ENCODE data around the gene HOXB7. TPM values are rescaled to one million over a fixed set of nuclear protein-coding genes. Genes with fewer than 3 reads are reported as not detected.

HOXB7 gene
- total and polyA plus RNA-seq, 2 of the 13 experiments (the other 11 are each of a cell fraction or from before 2014, with no cell fraction given) = 0.04 TPM; not detected in 1

DNA sequence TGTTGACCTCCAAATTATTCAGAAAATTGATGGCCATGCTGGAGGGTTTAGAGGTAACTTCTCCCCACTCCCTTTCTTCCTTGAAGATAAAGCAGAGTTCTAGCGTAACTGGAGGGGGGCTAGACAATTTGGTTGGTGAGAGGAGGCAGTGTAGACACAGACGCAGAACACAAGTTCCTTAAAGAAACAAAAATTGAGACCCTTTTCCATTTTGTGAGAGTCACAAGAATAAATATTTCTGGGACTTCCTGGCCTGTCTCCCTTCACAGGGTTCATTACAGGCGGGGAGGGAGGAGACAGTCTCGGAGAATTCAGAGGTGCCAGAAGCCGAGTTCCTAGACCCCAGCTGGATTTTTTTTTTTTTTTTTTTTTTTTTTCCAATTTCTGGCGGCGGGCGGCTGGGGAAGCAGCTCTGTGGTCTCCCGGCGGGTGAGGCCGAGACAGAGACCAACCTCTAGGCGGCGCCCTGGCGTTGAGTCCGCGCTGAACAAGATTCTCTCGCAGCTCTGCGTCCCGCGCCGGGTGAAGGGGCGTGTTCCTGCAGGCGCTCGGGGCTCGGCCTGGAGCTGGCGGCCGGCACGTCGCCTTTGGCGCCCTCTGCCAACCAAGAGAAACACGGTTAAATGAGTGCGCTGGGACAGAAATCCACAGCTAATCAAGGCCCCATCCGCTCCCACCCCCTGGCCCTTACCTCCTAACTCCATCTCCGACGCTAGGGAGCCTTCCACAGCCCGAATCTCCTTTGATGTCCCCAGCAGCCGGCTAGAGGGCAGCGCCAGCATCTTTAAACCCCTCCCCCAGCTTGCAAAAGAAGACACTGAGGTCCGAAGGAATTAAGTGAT lies 25.6 kb upstream of the HOXB7 start (continued):
- TF ChIP-seq, protein P1, sequence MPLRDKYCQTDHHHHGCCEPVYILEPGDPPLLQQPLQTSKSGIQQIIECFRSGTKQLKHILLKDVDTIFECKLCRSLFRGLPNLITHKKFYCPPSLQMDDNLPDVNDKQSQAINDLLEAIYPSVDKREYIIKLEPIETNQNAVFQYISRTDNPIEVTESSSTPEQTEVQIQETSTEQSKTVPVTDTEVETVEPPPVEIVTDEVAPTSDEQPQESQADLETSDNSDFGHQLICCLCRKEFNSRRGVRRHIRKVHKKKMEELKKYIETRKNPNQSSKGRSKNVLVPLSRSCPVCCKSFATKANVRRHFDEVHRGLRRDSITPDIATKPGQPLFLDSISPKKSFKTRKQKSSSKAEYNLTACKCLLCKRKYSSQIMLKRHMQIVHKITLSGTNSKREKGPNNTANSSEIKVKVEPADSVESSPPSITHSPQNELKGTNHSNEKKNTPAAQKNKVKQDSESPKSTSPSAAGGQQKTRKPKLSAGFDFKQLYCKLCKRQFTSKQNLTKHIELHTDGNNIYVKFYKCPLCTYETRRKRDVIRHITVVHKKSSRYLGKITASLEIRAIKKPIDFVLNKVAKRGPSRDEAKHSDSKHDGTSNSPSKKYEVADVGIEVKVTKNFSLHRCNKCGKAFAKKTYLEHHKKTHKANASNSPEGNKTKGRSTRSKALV (CRISPR knock-in tag; IDR thresholded peaks at IDR 0.05) = peak; percentile 92
- TF ChIP-seq, protein P2, sequence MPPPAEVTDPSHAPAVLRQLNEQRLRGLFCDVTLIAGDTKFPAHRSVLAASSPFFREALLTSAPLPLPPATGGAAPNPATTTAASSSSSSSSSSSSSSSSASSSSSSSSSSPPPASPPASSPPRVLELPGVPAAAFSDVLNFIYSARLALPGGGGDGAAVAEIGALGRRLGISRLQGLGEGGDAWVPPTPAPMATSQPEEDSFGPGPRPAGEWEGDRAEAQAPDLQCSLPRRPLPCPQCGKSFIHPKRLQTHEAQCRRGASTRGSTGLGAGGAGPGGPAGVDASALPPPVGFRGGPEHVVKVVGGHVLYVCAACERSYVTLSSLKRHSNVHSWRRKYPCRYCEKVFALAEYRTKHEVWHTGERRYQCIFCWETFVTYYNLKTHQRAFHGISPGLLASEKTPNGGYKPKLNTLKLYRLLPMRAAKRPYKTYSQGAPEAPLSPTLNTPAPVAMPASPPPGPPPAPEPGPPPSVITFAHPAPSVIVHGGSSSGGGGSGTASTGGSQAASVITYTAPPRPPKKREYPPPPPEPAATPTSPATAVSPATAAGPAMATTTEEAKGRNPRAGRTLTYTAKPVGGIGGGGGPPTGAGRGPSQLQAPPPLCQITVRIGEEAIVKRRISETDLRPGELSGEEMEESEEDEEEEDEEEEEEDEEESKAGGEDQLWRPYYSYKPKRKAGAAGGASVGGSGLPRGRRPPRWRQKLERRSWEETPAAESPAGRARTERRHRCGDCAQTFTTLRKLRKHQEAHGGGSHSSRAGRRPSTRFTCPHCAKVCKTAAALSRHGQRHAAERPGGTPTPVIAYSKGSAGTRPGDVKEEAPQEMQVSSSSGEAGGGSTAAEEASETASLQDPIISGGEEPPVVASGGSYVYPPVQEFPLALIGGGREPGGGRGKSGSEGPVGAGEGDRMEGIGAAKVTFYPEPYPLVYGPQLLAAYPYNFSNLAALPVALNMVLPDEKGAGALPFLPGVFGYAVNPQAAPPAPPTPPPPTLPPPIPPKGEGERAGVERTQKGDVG (CRISPR knock-in tag; IDR thresholded peaks at IDR 0.05; ENCODE audit: borderline replicate concordance) = no peak
- TF ChIP-seq, protein P3, sequence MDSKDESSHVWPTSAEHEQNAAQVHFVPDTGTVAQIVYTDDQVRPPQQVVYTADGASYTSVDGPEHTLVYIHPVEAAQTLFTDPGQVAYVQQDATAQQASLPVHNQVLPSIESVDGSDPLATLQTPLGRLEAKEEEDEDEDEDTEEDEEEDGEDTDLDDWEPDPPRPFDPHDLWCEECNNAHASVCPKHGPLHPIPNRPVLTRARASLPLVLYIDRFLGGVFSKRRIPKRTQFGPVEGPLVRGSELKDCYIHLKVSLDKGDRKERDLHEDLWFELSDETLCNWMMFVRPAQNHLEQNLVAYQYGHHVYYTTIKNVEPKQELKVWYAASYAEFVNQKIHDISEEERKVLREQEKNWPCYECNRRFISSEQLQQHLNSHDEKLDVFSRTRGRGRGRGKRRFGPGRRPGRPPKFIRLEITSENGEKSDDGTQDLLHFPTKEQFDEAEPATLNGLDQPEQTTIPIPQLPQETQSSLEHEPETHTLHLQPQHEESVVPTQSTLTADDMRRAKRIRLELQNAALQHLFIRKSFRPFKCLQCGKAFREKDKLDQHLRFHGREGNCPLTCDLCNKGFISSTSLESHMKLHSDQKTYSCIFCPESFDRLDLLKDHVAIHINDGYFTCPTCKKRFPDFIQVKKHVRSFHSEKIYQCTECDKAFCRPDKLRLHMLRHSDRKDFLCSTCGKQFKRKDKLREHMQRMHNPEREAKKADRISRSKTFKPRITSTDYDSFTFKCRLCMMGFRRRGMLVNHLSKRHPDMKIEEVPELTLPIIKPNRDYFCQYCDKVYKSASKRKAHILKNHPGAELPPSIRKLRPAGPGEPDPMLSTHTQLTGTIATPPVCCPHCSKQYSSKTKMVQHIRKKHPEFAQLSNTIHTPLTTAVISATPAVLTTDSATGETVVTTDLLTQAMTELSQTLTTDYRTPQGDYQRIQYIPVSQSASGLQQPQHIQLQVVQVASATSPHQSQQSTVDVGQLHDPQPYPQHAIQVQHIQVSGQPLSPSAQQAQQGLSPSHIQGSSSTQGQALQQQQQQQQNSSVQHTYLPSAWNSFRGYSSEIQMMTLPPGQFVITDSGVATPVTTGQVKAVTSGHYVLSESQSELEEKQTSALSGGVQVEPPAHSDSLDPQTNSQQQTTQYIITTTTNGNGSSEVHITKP (CRISPR knock-in tag; IDR thresholded peaks at IDR 0.05; ENCODE audit: low read depth) = 0 out of 2 replicates have a peak, but pooled peaks have one; percentile 31
- TF ChIP-seq, protein P4, sequence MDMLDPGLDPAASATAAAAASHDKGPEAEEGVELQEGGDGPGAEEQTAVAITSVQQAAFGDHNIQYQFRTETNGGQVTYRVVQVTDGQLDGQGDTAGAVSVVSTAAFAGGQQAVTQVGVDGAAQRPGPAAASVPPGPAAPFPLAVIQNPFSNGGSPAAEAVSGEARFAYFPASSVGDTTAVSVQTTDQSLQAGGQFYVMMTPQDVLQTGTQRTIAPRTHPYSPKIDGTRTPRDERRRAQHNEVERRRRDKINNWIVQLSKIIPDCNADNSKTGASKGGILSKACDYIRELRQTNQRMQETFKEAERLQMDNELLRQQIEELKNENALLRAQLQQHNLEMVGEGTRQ (IDR thresholded peaks at IDR 0.05; ENCODE audit: low read depth, low read length) = no peak
- TF ChIP-seq, protein P4 (CRISPR knock-in tag; IDR thresholded peaks at IDR 0.05; ENCODE audit: borderline replicate concordance) = no peak
- TF ChIP-seq ATF7-NPFF (CRISPR knock-in tag; IDR thresholded peaks at IDR 0.05; ENCODE audit: low read depth) (no peak), THAP11 (CRISPR knock-in tag; IDR thresholded peaks at IDR 0.05) (peak; percentile 40; the same call in 1 of the 2 replicates), HNF4A (CRISPR knock-in tag; IDR thresholded peaks at IDR 0.05) (0 out of 2 replicates have a peak, but pooled peaks have one; percentile 8), HMG20B (CRISPR knock-in tag; conservative IDR thresholded peaks at IDR 0.05) (no peak), MAFG (CRISPR knock-in tag; IDR thresholded peaks at IDR 0.05) (no peak), NCOA1 (CRISPR knock-in tag; IDR thresholded peaks at IDR 0.05) (no peak), RELA (CRISPR knock-in tag; IDR thresholded peaks at IDR 0.05) (no peak), ATM (IDR thresholded peaks at IDR 0.05; ENCODE audit: borderline replicate concordance) (no peak), SIX4 (CRISPR knock-in tag; IDR thresholded peaks at IDR 0.05) (no peak)
- TF ChIP-seq, protein P5, sequence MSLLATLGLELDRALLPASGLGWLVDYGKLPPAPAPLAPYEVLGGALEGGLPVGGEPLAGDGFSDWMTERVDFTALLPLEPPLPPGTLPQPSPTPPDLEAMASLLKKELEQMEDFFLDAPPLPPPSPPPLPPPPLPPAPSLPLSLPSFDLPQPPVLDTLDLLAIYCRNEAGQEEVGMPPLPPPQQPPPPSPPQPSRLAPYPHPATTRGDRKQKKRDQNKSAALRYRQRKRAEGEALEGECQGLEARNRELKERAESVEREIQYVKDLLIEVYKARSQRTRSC (CRISPR knock-in tag; IDR thresholded peaks at IDR 0.05; ENCODE audit: low read depth) = no peak

Data from HepG2 (cell line).